HG03175 (cell line): ENCODE measurements around the gene MED13L.
"Not testable (repeated sequence)": the region's sequence is repeated elsewhere in the genome, so short reads cannot be mapped to it uniquely, and the experiment has no call there.

ENCODE experiments used
- ATAC-seq: cut with Tn5 transposase; IDR thresholded peaks from one replicate; pipeline ENCODE4 v1.9.1; 2021; ENCODE audit warnings: mild to moderate bottlenecking, moderate library complexity; ENCODE audit not compliant: unreplicated experiment

MED13L gene

DNA sequence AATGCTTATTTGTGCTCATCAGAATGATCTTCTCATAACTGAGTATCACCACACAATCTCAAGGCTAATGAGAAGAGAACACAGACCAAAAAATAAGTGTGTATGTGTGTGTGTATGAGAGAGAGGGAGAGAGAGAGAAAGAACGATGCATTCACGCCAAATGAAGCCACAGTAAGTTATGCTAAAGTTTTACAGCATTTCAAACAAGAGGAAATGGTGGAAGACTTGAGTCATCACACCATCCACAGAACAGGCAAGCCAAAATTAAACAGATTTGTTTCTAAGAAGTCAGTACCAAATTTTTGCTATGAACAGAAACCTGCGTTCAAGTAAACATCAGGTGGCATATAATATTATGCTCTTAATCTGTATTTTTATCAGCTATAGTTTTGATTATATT lies 141.2 kb downstream of the MED13L start:
- ATAC-seq: no peak

DNA sequence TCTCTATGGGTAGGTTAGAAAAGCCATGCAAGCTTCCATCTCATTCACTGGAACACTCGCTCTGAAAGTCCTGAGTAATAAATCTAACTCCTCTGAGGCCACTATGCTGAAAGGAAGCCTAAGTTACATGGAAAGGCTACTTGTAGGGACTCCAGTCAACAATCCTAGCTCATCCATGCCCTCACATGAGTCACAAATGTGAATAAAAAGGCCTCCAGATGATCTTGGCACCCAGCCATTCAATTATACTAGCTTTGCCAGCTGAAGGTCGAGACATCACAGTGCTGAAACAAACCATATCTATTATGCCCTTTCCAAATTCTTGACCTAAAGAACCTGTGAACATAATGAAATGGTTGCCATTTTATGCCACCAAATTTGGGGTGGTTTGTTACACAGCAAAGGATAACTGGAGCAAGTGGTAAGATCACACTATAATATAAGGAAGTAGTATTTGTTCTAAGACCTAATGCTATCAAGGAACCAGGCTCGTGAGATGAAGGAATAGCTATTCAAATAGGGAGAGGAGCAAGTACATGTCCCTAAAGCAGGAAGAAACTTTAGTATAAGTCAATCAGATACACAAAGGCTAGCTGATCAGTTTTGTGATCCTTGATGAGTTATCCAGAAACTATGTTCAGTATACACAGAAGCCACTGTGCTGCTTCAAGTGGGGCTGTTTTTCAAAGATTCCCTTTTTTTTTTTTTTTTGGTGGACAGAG lies 142.1 kb downstream of the MED13L start:
- ATAC-seq: no peak

DNA sequence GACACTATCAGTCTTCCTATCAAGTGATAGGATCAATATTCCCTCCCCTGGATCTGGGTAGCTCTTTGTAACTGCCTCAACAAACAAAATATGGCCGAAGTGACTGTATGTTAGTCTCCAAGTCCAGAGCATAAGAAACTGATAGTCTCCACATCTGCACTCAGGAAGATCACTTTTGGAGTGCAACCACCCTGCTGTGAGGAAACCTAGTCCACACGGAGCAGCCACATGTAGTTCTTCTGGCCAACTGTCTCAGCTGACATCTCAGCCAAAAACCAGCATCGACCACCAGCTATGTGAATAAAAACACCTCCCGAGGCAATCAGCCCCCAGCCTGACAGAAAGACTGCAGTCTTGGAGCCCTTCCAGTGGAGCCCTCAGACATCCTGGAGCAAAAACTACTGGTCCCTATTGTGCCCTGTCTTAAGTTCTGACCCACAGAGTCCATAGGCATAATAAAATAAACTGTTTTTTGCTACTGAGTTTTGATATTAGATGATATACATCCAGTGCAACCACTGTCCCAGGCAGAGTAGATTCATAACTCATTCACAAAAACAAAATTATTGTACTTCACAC lies 143.8 kb downstream of the MED13L start:
- ATAC-seq: no peak

DNA sequence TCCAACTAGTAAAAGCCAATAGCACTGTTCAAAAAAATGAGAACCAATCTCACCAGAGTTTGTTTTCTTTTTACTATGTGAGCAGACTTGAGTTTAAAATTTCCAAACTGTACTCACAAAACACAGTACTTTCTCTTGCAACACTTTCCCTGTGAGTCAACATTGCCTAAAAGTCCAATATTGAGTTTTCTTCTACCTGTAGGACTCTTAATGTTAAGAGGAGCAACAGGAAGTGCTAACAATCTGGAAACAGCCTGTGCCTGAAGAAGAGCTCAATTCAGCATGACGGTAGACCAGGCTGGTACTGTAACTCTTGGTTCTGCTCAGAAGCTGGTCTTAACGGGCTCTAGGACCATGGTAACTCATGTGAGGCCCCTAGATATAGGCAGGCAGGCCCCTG lies 144.3 kb downstream of the MED13L start:
- no peak for ATAC-seq

DNA sequence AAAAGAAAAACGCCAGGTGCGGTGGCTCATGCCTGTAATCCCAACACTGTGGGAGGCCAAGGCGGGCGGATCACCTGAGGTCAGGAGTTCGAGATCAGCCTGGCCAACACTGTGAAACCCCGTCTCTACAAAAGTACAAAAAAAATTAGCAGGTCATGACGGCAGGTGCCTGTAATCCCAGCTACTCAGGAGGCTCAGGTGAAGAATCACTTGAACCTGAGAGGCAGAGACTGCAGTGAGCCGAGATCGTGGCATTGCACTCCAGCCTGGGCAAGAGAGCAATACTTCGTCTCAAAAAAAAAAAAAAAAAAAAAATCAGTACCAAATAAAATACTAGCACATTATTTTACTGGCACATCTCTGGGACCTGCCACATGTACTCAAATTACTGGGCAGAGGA lies 145.5 kb downstream of the MED13L start:
- ATAC-seq: not testable (repeated sequence)

- no peak for ATAC-seq
Observed at GRCh38 chr12:116131176-116131575, 146.3 kb downstream of the MED13L start.

DNA sequence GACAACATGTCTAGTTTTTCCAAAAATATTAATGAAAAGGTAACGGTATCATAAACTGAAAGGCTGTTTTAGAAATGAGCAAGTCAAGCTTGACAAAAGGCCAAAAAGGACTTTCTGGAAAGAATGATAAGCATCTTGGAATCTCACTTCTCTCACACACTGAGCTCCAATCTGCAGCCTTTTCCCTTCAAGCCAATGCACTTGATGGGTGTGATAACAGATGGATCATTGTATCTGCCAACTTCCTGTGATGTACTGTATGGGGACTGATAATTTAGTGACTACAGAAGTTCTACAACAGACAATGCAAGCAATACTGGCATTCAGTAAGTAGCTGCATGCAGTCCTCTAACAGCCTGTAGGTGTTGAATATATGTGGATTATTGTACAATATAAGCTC lies 147.1 kb downstream of the MED13L start:
- no peak for ATAC-seq

- no peak for ATAC-seq
Observed at GRCh38 chr12:116128779-116129178, 148.7 kb downstream of the MED13L start.

DNA sequence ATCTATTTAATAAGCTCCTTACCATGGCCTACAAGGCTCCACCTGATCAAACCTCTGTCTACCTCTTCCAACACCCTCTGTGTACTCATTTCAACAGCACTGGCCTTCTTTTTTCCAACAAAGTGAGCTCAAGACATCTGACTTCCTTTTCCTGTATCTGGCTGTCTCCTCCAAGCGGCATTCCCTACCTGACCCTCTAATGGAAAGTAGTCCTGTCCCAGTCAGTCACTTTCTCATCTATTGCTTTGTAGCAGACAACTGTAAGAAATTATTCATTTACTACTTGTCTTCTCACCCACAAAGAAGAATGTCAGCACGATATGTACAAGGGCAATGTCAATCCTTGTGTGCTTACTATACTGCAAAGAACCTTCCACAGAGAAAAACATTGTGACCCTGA lies 149.6 kb downstream of the MED13L start:
- ATAC-seq: no peak

DNA sequence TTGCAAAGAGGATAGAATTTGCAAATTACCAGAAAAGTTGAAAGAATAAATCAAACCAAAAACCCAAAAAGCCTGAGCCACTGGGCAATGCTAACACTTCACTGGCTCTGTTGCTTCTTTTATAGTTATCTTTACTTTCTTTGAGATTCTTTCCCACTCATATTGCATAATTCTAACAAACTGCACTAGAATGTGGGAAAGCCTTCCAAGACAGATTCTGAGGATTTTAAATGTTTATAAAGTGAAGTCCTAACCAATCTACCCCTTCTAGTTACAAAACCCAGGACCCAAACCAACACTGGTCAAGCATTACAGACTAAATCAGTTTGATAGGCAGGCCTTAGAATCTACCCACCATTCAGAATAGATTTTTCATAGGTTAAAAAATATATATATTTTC lies 150.9 kb downstream of the MED13L start:
- no peak for ATAC-seq

DNA sequence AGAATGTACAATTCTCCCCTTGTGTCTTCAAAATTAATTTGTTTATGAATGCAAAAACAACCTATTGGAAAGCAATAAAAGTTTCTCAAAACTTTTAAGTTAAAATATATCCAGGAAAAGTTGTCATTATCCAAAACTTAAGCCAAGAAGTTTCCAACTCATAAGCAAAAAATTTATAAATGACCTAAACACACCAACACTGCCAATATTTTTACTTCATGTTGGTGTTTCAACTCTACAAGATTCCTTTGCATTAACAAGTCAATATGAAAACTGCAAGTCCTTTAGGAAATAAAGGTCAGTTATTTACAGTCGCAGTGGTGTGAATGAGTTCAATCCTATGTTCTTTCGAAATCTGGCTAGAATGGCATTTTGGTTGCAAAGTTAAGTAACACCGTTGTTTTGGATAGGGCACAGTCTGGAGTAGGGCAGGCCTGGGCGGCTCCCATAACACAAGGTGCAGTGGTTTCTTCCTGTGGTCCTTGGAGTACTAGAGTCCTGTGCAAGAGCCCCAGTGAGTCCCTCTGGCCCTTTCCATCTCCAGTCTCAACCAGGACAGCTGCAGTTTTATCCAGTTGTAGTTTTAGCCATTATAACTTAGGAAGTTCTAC lies 151.4 kb downstream of the MED13L start:
- ATAC-seq: no peak

- no peak for ATAC-seq
Observed at GRCh38 chr12:116125084-116125483, 152.4 kb downstream of the MED13L start.

DNA sequence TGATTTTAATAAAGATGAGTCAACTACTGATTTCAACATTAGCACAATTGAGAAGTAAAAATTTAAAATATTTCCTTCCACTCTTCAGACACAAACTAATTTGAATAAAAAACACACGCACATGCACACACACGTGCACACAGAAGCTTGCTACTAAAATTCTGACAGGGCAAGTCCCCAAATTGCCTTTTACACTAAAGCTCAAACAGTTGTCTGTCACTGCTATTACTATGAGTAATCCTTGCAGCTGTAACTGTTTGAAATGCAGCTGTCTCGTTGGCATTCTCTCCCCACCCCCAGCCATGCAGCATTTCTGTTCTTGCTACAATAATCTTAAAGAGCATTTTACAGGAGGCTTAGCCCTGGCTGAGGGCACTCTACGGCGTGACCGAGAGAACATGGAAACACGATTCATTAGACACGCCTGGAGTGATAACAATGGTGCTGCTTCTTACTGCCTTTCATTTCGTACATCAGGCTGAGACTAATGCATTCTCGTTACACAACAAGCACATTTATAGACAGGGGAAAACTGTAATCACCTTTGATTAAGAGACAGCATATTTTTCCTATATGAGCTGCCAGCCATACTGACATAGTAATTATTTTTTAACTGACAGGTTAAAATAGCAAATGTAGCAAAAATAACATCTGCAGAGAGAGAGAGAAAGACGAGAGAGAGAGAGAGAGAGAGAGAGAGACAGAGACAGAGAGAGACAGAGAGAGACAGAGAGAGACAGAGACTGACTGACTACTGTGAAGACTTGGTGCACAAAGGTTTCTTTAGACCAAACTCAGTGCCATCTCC lies 153.8 kb downstream of the MED13L start:
- ATAC-seq: peak; percentile 77

GRCh38 chr12:116122628-116123027 lies 154.9 kb downstream of the MED13L start:
- ATAC-seq: no peak

DNA sequence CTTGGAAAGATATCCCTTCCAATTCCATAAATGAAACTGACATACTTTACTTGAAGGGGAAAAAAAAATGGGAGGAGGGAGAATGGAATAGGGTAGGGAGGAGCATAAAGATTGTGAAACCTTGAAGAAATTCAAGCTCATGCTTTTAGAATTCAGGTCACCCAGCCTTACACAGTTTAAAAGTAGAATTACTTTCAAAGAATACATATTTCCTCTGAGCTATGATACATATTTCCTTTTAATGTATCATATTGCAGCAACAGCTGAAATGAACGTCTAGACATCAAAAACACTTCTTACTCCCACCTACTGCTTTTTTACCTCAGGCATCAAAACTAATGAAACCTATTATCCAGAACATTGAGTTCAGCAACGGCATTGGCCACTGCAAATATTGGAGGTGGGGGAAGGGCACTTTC lies 156.0 kb downstream of the MED13L start:
- no peak for ATAC-seq

GRCh38 chr12:116116650-116117424 lies 160.7 kb downstream of the MED13L start:
- no peak for ATAC-seq

DNA sequence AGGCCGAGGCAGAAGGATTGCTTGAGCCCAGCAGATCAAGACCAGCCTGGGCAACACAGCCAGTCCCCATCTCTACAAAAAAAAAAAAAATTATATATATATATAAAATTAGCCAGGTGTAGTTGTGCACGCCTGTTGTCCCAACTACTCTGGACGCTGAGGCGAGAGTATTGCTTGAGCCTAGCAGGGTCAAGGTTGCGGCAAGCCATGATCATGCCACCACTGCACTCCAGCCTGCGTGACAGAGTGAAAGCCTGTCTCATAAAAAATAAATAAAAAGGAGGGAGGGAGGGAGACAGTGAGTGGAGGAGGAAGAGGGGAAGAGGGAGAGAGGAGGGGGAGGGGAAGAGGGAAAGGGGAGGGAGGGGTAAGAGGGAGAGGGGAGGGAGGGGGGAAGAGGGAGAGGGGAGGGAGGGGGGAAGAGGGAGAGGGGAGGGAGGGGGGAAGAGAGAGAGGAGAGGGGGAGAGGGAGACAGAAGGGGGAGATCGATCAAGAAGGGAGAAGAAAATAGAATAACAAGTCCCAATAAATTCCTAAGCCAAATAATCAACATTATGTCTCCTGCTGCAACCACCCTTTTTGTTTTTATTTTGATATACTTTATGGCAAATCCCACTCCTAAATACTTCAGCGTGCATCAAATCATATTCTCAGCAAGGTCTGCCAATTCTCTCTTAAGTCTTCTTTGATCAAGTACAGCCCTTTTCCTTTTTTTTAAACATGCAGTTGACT lies 163.9 kb downstream of the MED13L start:
- ATAC-seq: no peak

DNA sequence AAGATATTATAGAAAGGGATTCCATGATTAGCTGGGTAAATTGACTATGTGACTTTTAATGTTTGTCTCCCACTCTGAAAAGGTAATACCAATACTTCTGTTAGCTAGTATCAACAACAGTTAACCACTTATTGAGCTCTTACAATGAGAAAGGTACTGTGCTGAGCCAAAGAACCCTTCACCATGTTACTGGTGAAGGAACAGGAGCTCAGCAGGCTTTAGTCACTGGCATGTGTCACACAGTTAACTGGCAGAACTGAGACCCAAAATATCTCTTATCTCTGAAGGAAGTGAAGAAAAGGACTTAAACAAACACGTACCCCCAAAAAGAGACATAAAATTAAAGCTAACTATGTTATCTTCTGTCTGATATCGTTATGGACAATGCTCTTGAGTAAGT lies 170.6 kb downstream of the MED13L start:
- no peak for ATAC-seq

- ATAC-seq: no peak
Observed at GRCh38 chr12:116104167-116104767, 173.2 kb downstream of the MED13L start.

DNA sequence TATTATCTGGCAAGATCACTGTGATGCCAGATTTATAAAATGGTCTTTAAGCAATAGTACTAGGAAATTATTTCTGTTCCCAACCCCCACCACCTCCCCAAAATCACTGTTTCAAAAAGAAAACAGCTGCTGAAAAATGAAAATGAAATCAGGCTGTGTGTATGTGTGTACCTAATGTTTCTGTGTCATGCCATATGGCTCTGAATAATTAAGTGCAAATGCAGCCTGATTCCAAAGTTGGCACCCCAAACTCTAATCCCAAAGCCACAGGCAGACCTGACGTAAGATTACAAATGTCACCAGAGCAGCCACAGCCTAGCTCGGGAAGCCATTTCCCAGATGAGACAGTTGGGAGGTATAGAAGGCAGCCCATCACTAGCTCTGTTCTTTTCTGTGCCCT lies 175.5 kb downstream of the MED13L start:
- ATAC-seq: no peak
